Body of pancreas (tissue), 4 donors: ENCODE measurements around the gene MT1G.

ENCODE experiments used
- CTCF ChIP-seq, 7 experiments: fragments of 450-650 bp in 4 of 7; fragments of 200-600 bp in 3 of 7; sonication (generic) in 3 of 7; IDR thresholded peaks; one replicate each; pipeline ENCODE4 v1.5.1; 2016 to 2019; ENCODE audit warnings: antibody characterized with exemption in 7 of 7
- POLR2A ChIP-seq, 3 donors: fragments of 450-650 bp; IDR thresholded peaks; one replicate each; pipeline ENCODE4 v1.6.1; 2016; ENCODE audit warnings: antibody characterized with exemption in 3 of 3, mild to moderate bottlenecking in 2 of 3

GRCh38 chr16:56691885-56692284, 24.0 kb upstream of the MT1G start:
- TF ChIP-seq CTCF (IDR thresholded peaks at IDR 0.05): no peak
- no peak for TF ChIP-seq POLR2A (IDR thresholded peaks at IDR 0.05)
